GM23338 (cell line): Measurements from ENCODE around the gene GLB1L3.
"Not testable (repeated sequence)": the region's sequence is repeated elsewhere in the genome, so short reads cannot be mapped to it uniquely, and the experiment has no call there.

ENCODE experiments used
- CREB1 ChIP-seq: fragments of 250-450 bp; sonication (Bioruptor Pico); IDR thresholded peaks from 2 replicates; pipeline ENCODE4 v1.5.0; 2020; ENCODE audit warnings: low read depth, mild to moderate bottlenecking, moderate library complexity
- EZH2 ChIP-seq: fragments of 200-600 bp; sonication (generic); IDR thresholded peaks from one replicate; pipeline ENCODE4 v1.8.0; 2017; ENCODE audit warnings: antibody characterized with exemption, mild to moderate bottlenecking, low read depth; ENCODE audit not compliant: unreplicated experiment
- EZH2phosphoT487 ChIP-seq: fragments of 200-600 bp; sonication (generic); IDR thresholded peaks from one replicate; pipeline ENCODE4 v1.8.1; 2018; ENCODE audit warnings: antibody characterized with exemption; ENCODE audit not compliant: unreplicated experiment
- JUNB ChIP-seq: IDR thresholded peaks from one replicate; pipeline ENCODE4 v1.6.1; 2016; ENCODE audit warnings: antibody characterized with exemption; ENCODE audit not compliant: unreplicated experiment
- NANOG ChIP-seq: IDR thresholded peaks from 2 replicates; pipeline ENCODE4 v1.6.1; 2016; ENCODE audit warnings: antibody characterized with exemption, borderline replicate concordance
- POLR2AphosphoS5 ChIP-seq: IDR thresholded peaks from 2 replicates; pipeline ENCODE4 v1.6.1; 2016; ENCODE audit warnings: antibody characterized with exemption, low read depth
- REST ChIP-seq: IDR thresholded peaks from one replicate; pipeline ENCODE4 v1.6.1; 2018; ENCODE audit warnings: antibody characterized with exemption; ENCODE audit not compliant: unreplicated experiment
- TF ChIP-seq, protein P1 (sequence below), 2 experiments: fragments of 200-600 bp in 1 of 2; sonication (generic) in 1 of 2; conservative IDR thresholded peaks; 2 replicates each; pipeline versions ENCODE4 v1.5.1 to v1.6.1; 2016 to 2017; ENCODE audit warnings: antibody characterized with exemption in 2 of 2, low read depth in 2 of 2, mild to moderate bottlenecking in 2 of 2, moderate library complexity in 1 of 2
- TF ChIP-seq, protein P2 (sequence below): IDR thresholded peaks from 2 replicates; pipeline ENCODE4 v1.6.1; 2016; ENCODE audit warnings: antibody characterized with exemption

GRCh38 chr11:134284349-134284748 is 8.2 kb downstream of the GLB1L3 start:
- not testable (repeated sequence) for TF ChIP-seq EZH2phosphoT487; EZH2; CREB1 (CRISPR knock-in tag); POLR2AphosphoS5; JUNB; REST; NANOG
- TF ChIP-seq, protein P1, sequence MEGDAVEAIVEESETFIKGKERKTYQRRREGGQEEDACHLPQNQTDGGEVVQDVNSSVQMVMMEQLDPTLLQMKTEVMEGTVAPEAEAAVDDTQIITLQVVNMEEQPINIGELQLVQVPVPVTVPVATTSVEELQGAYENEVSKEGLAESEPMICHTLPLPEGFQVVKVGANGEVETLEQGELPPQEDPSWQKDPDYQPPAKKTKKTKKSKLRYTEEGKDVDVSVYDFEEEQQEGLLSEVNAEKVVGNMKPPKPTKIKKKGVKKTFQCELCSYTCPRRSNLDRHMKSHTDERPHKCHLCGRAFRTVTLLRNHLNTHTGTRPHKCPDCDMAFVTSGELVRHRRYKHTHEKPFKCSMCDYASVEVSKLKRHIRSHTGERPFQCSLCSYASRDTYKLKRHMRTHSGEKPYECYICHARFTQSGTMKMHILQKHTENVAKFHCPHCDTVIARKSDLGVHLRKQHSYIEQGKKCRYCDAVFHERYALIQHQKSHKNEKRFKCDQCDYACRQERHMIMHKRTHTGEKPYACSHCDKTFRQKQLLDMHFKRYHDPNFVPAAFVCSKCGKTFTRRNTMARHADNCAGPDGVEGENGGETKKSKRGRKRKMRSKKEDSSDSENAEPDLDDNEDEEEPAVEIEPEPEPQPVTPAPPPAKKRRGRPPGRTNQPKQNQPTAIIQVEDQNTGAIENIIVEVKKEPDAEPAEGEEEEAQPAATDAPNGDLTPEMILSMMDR (conservative IDR thresholded peaks at IDR 0.05; ENCODE audit: low read depth in 2 of 2) = not testable (repeated sequence)
- TF ChIP-seq, protein P2, sequence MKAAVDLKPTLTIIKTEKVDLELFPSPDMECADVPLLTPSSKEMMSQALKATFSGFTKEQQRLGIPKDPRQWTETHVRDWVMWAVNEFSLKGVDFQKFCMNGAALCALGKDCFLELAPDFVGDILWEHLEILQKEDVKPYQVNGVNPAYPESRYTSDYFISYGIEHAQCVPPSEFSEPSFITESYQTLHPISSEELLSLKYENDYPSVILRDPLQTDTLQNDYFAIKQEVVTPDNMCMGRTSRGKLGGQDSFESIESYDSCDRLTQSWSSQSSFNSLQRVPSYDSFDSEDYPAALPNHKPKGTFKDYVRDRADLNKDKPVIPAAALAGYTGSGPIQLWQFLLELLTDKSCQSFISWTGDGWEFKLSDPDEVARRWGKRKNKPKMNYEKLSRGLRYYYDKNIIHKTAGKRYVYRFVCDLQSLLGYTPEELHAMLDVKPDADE = not testable (repeated sequence)
